Measurements from ENCODE around the gene CITED2.

The CITED2 gene

DNA sequence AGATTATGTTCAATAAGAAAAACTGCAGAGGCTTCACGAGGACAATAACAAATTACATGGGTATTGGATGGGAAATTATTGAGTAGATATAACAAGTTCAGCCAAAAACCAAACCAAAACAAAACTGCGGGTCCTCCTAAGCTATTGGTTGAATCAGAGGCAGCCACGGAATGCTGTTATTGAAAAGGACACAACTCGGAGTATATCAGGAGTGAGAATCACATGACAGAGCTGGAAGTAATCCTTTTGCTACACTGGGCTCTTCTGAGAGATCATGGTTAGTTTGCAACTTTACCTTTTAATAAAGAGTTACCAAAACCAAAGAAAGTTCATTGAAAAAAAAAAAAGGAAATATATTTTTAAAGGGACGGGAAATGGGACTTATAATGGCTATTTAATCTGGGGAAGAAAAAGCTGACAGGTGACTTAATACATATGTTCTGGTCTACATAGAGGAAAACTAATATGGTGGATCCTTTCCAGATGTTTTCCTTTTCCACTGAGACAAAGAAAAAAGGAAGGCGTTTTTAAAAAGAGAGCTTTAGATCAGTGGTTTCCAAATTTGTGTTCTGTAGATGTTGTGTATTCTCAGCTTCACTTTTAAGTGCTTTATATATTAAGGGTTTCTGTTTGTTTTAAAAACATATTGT, 6.9 kb upstream of the CITED2 start:
- TF ChIP-seq, protein P1, sequence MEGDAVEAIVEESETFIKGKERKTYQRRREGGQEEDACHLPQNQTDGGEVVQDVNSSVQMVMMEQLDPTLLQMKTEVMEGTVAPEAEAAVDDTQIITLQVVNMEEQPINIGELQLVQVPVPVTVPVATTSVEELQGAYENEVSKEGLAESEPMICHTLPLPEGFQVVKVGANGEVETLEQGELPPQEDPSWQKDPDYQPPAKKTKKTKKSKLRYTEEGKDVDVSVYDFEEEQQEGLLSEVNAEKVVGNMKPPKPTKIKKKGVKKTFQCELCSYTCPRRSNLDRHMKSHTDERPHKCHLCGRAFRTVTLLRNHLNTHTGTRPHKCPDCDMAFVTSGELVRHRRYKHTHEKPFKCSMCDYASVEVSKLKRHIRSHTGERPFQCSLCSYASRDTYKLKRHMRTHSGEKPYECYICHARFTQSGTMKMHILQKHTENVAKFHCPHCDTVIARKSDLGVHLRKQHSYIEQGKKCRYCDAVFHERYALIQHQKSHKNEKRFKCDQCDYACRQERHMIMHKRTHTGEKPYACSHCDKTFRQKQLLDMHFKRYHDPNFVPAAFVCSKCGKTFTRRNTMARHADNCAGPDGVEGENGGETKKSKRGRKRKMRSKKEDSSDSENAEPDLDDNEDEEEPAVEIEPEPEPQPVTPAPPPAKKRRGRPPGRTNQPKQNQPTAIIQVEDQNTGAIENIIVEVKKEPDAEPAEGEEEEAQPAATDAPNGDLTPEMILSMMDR (IDR thresholded peaks at IDR 0.05; ENCODE audit: low read depth, low read length): no peak
- no peak for DNase-seq (ENCODE audit: extremely low read depth, low read depth)

DNA sequence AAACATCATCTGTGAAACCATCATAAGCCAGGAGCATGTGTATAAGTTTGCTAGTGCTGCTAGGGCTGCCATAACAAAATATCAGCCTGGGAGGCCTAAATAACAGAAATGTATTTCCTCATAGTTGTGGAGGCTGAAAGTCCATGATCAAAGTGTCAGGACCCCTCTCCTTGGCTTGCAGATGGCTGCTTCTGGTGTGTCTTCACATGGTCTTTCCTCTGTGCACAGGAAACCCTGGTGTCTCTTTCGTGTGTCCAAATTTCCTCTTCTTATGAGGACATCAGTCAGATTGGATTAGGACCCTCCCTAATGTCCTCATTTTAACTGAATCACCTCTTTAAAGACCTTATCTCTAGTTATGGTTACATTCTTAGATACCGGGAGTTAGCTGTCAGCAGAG, 6.2 kb upstream of the CITED2 start:
- no peak for DNase-seq (ENCODE audit: extremely low read depth, low read depth)
- TF ChIP-seq, protein P1 (IDR thresholded peaks at IDR 0.05; ENCODE audit: low read depth, low read length): no peak

DNA sequence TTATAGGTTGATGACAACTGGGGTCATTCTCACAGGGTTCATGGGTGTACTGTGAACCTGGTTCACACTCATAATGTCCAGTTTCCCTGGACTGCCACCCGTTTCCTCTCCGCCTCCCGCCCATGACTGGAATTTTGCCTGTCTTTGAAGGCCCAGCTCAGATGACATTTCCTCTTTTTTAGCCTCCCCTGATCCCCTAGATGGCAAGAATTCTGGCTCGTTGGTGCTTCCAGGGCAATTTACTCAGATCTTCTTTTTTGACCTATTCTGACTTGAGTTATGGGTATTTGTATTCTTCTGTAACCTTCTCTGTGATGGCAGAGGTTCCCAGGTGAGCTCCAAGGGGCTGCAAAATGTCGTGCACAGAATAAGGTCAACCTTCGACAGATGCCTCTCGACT, 5.7 kb upstream of the CITED2 start:
- DNase-seq (ENCODE audit: extremely low read depth, low read depth): no peak
- TF ChIP-seq, protein P1 (IDR thresholded peaks at IDR 0.05; ENCODE audit: low read depth, low read length): no peak

DNA sequence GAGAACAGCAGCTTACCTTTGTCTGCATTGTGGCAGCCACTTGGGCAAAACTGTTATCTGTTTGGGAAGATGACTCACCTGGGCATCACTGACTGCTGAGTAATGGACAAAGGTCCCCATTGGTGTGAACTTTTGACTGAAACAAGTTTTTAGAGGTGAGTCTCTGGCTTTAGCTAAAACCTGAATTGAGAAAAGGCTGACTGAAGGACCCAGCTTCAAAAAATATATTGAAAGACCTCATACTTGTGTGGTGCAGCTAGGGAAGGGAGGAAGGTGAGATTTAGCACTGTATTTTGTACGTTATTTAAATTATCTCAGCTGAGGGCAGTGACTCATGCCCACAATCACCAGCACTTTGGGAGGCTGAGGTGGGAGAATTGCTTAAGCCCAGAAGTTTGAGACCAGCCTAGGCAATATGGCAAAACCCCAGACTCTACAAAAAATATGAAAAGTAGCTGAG, 4.5 kb upstream of the CITED2 start:
- no peak for DNase-seq (ENCODE audit: extremely low read depth, low read depth)

DNA sequence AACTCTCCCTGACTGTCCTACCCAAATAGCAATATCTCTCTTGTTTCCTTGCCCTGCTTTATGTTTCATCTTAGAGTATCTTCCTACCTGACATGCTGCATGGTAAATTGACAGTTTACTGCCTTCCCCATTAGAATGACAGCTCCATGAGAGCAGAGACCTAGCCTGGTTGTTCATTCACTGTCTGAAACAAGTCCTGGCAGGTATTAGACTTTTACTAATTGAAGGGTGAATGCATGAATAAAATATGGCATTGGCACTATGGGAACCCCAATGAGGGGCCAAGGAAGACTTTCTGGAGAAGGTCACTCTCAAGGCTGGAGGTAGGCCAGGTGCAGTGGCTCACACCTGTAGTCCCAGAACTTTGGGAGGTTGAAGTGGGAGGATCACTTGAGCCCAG, 3.8 kb upstream of the CITED2 start:
- TF ChIP-seq, protein P1 (IDR thresholded peaks at IDR 0.05; ENCODE audit: low read depth, low read length): no peak
- no peak for DNase-seq (ENCODE audit: extremely low read depth, low read depth)

More for the DNA sequence above, 4.5 kb upstream of the CITED2 start:
- TF ChIP-seq, protein P1 (IDR thresholded peaks at IDR 0.05; ENCODE audit: low read depth, low read length): no peak

DNA sequence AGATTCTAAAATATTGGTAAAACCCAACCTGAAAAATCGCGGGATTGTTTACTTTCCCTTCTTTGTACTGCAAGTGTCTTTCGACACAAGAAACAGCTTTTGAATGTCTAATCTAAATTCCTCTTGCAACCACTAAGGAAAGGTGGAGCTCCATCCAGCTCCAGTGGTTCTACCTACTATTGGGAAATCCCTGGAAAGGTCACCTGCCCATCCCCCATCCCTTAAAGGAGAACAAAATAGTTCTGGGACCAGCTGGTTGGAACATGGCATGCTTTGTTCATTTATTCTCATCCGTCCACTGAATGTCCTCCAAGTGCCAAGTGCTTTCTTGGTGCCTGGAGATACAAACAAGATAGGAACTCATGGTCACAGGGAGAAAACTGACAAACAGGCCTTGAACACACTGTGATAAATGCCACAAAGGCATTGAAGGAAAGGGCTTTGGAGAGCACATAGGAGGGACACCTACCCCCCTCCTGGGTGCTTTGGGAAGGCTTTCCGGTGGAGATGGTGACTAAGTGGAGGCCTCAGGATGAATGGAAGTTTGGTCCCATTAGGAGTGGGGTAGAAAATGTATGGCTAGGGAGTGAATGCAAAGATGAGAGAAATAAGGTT, 2.3 kb upstream of the CITED2 start:
- TF ChIP-seq, protein P1 (IDR thresholded peaks at IDR 0.05; ENCODE audit: low read depth, low read length): no peak
- no peak for DNase-seq (ENCODE audit: extremely low read depth, low read depth)

DNA sequence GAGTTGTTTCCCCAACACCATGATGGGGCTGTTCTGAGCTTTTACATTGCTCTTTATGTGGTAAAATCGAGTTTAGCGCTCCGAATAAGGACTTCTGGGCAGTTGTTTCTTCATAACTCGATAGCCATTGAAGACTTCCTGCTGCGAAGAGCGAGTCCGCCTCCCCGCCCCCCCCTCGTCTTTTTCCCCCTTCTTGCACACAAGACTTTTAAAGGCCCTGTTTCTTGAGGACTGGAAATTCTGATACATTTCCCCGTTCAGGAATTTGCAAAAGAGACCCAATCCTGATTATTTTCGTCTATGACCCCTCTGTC, 1.5 kb upstream of the CITED2 start:
- TF ChIP-seq, protein P1 (IDR thresholded peaks at IDR 0.05; ENCODE audit: low read depth, low read length): no peak
- no peak for DNase-seq (ENCODE audit: extremely low read depth, low read depth)

Data from AG09319 (cell line).